Esophagus muscularis mucosa (tissue), 3 donors: Measurements from ENCODE around the gene HNRNPUL2.

Source experiments
- POLR2A ChIP-seq: fragments of 450-650 bp; IDR thresholded peaks from one replicate; pipeline ENCODE4 v1.6.1; 2017; ENCODE audit warnings: antibody characterized with exemption, moderate library complexity, mild to moderate bottlenecking, low read depth
- POLR2AphosphoS5 ChIP-seq, 2 donors: sonication (generic); formaldehyde crosslinking; IDR thresholded peaks; one replicate each; pipeline ENCODE4 v1.6.1; 2017; ENCODE audit warnings: antibody characterized with exemption in 2 of 2
- TF ChIP-seq, protein P1 (sequence below), 3 experiments: fragments of 200-600 bp in 2 of 3; fragments of 450-650 bp in 1 of 3; sonication (generic) in 2 of 3; IDR thresholded peaks; one replicate each; pipeline ENCODE4 v1.5.1; 2017 to 2019; ENCODE audit warnings: antibody characterized with exemption in 3 of 3, mild to moderate bottlenecking in 2 of 3, moderate library complexity in 1 of 3

DNA sequence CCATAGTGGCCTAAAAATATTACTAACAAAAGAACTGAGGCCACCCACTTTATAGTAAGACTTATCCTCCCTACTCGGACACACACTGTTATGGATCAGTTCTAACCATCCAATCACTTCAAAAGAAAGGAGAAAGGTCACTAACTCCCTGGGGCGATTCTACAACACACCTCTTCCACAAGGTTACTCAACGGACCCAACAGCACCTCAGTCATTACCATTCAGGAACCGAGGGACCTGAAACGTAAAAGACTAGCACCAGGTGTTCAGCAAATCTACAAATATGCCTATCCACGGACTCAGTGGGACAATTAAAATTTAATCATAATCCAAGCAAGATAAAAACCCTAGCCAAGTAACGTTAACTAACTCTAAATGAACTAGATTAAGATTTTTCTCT, 1.6 kb downstream of the HNRNPUL2 start:
- TF ChIP-seq, protein P1, sequence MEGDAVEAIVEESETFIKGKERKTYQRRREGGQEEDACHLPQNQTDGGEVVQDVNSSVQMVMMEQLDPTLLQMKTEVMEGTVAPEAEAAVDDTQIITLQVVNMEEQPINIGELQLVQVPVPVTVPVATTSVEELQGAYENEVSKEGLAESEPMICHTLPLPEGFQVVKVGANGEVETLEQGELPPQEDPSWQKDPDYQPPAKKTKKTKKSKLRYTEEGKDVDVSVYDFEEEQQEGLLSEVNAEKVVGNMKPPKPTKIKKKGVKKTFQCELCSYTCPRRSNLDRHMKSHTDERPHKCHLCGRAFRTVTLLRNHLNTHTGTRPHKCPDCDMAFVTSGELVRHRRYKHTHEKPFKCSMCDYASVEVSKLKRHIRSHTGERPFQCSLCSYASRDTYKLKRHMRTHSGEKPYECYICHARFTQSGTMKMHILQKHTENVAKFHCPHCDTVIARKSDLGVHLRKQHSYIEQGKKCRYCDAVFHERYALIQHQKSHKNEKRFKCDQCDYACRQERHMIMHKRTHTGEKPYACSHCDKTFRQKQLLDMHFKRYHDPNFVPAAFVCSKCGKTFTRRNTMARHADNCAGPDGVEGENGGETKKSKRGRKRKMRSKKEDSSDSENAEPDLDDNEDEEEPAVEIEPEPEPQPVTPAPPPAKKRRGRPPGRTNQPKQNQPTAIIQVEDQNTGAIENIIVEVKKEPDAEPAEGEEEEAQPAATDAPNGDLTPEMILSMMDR (IDR thresholded peaks at IDR 0.05): no peak
- TF ChIP-seq POLR2A (no peak), POLR2AphosphoS5 (IDR thresholded peaks at IDR 0.05) (no peak)
